Loucy (cell line): ENCODE results near the gene FAM221B.

Source experiments
- H2AFZ ChIP-seq: fragments of 200-600 bp; sonication (generic); 2 replicates; pipeline ENCODE4 v1.6.0; 2016; ENCODE audit warnings: antibody characterized with exemption, mild to moderate bottlenecking, low read length, moderate library complexity
- H3F3A ChIP-seq: fragments of 200-600 bp; 2 replicates; pipeline ENCODE4 v1.6.0; 2016; ENCODE audit warnings: antibody characterized with exemption, low read depth, mild to moderate bottlenecking
- H3K27me3 ChIP-seq: fragments of 200-600 bp; sonication (generic); 2 replicates; pipeline ENCODE4 v1.6.1; 2014; ENCODE audit warnings: low read length, mild to moderate bottlenecking; ENCODE audit not compliant: insufficient read depth, poor library complexity, severe bottlenecking
- H3K36me3 ChIP-seq: fragments of 200-600 bp; sonication (generic); 2 replicates; pipeline ENCODE4 v1.6.1; 2016; ENCODE audit warnings: low read length; ENCODE audit not compliant: insufficient read depth
- H3K4me1 ChIP-seq: fragments of 200-600 bp; sonication (generic); 2 replicates; pipeline ENCODE4 v1.5.1; 2014; ENCODE audit warnings: low read length, mild to moderate bottlenecking; ENCODE audit not compliant: insufficient read depth, poor library complexity, severe bottlenecking
- H3K4me2 ChIP-seq: fragments of 200-600 bp; sonication (generic); 2 replicates; pipeline ENCODE4 v1.6.0; 2014; ENCODE audit warnings: antibody characterized with exemption, low read length, low read depth, mild to moderate bottlenecking; ENCODE audit not compliant: poor library complexity, severe bottlenecking
- H3K4me3 ChIP-seq: fragments of 200-600 bp; sonication (generic); 2 replicates; pipeline ENCODE4 v1.5.1; 2014; ENCODE audit warnings: low read length, mild to moderate bottlenecking, mixed read lengths; ENCODE audit not compliant: poor library complexity, severe bottlenecking
- H3K79me2 ChIP-seq: fragments of 200-600 bp; sonication (generic); 2 replicates; pipeline ENCODE4 v1.6.1; 2014; ENCODE audit warnings: low read length; ENCODE audit not compliant: insufficient read depth
- H3K9ac ChIP-seq: fragments of 200-600 bp; sonication (generic); 2 replicates; pipeline ENCODE4 v1.6.0; 2014; ENCODE audit warnings: mild to moderate bottlenecking, low read depth, low read length, moderate library complexity; ENCODE audit not compliant: poor library complexity, severe bottlenecking
- H3K9me2 ChIP-seq: fragments of 200-600 bp; sonication (generic); replicated peaks from 2 replicates; pipeline ENCODE4 v1.6.1; 2016; ENCODE audit warnings: low read depth, low read length, mixed read lengths
- H3K9me3 ChIP-seq: fragments of 200-600 bp; sonication (generic); 2 replicates; pipeline ENCODE4 v1.6.1; 2014; ENCODE audit warnings: mild to moderate bottlenecking, antibody characterized with exemption, low read length, low read depth; ENCODE audit not compliant: insufficient read depth
- H4K20me1 ChIP-seq: fragments of 200-600 bp; sonication (generic); 2 replicates; pipeline ENCODE4 v1.6.0; 2014; ENCODE audit warnings: antibody characterized with exemption, low read length, mild to moderate bottlenecking; ENCODE audit not compliant: insufficient read depth, poor library complexity, severe bottlenecking
- EZH2phosphoT487 ChIP-seq: fragments of 200-600 bp; IDR thresholded peaks from 2 replicates; pipeline ENCODE4 v1.6.1; 2018; ENCODE audit warnings: antibody characterized with exemption, mild to moderate bottlenecking, moderate library complexity, borderline replicate concordance
- TF ChIP-seq, protein P1 (sequence below): fragments of 200-600 bp; sonication (generic); conservative IDR thresholded peaks from 2 replicates; pipeline ENCODE4 v1.5.1; 2014; ENCODE audit warnings: mild to moderate bottlenecking, antibody characterized with exemption, low read length

The FAM221B gene

DNA sequence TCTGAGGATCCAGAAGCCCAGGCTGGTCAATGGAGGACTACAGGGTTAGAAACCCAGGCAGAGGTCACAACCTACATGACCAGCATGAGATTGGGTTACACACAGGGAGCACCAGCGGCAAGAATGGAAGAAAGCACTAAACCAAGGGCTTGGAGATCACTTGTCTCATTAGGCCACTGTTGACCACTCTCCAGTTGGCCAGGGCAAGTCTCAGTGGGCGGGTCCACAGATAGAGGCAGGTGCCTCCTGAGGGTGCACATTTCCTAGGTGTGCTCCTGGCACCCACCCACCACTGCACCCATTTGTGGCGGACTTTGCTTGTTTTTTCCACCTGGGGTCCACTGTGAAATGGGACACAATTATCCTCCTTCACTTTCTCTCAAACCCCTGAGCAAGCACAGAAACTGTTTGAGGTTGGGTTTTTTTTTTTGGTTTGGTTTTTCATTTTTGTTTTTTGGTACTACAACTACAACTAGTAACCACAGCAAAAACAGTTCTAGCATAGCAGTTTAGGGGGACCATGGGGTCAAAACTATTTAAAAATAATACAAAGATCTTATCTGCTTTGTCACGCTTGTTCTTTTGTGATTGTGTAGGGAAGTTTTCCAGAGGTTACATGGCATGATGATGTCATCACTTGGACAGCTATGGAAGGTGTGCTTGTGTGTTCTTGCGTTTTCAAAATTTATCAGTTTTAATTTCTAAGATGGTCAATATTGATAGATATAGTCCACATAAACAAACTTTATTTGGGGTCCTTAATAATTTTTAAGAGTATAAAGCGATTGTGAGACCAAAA, 31.0 kb downstream of the FAM221B start:
- no peak overlapping the region for H3K4me3 ChIP-seq
- H3K9ac ChIP-seq = no peak overlapping the region
- H3K79me2 ChIP-seq = no peaks in the 10 kb centered on the region
- H3K9me3 ChIP-seq = no peaks in the 10 kb centered on the region
- H3K4me1 ChIP-seq = peaks cover 16% of the 10 kb centered on the region
- no peak overlapping the region for H2AFZ ChIP-seq
- no peaks in the 10 kb centered on the region for H3K9me2 ChIP-seq
- H3K27me3 ChIP-seq = no peaks in the 10 kb centered on the region
- H3K4me2 ChIP-seq = no peak overlapping the region
- H3F3A ChIP-seq = no peaks in the 10 kb centered on the region
- H4K20me1 ChIP-seq = no peaks in the 10 kb centered on the region
- TF ChIP-seq EZH2phosphoT487 = no peak
- TF ChIP-seq, protein P1, sequence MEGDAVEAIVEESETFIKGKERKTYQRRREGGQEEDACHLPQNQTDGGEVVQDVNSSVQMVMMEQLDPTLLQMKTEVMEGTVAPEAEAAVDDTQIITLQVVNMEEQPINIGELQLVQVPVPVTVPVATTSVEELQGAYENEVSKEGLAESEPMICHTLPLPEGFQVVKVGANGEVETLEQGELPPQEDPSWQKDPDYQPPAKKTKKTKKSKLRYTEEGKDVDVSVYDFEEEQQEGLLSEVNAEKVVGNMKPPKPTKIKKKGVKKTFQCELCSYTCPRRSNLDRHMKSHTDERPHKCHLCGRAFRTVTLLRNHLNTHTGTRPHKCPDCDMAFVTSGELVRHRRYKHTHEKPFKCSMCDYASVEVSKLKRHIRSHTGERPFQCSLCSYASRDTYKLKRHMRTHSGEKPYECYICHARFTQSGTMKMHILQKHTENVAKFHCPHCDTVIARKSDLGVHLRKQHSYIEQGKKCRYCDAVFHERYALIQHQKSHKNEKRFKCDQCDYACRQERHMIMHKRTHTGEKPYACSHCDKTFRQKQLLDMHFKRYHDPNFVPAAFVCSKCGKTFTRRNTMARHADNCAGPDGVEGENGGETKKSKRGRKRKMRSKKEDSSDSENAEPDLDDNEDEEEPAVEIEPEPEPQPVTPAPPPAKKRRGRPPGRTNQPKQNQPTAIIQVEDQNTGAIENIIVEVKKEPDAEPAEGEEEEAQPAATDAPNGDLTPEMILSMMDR = no peak
- peaks cover 12% of the 10 kb centered on the region; the same call in 1 of the 2 replicates for H3K36me3 ChIP-seq

DNA sequence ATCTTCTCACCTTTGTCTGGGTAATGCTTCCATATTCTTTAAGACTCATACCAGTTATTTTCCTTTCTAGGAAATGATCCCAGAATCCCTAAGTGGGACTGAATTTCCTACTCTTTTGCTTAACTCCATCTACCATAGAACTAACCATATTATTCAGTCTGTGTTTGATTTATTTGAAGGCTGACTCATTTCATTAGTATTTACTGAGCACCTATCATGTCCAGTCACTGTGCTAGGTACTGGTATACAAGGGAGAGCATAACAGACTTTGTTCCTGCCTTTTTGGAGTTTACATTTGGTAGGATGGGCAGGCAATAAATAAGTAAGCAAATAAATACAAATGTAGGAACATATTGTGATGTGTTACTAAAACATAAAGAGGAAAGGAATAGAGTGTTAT, 32.8 kb downstream of the FAM221B start:
- Histone ChIP-seq H3K9me2 (no peaks in the 10 kb centered on the region), H3K9me3 (no peaks in the 10 kb centered on the region), H4K20me1 (no peaks in the 10 kb centered on the region), H3K79me2 (no peaks in the 10 kb centered on the region), H3K4me2 (no peak overlapping the region), H3F3A (no peaks in the 10 kb centered on the region), H3K9ac (no peak overlapping the region), H2AFZ (no peak overlapping the region), H3K27me3 (no peaks in the 10 kb centered on the region), H3K4me1 (peaks cover 16% of the 10 kb centered on the region), H3K36me3 (peaks cover 6% of the 10 kb centered on the region; the same call in 1 of the 2 replicates), H3K4me3 (no peak overlapping the region)
- TF ChIP-seq, protein P1 = no peak
- TF ChIP-seq EZH2phosphoT487 = no peak

DNA sequence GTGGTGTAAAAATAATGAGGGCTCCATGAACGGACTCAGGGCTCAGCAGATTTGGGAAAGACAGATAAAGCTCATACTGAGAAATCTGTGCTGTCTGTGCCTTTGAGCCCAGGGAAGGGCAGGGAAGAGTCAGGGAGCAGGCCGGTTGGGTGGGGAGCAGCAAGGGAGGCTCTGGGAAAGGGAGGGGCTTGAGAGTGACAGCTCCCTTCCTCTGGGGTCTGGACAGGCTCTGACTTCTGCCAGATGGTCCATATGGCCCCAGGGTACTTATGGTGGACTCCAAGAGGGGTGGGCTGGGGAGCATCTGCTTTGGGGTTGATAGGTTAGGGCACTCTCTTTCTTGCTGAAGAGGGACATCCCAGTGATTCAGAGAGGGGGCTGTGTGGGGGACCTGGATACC, 35.1 kb downstream of the FAM221B start:
- Histone ChIP-seq H3K27me3 (no peaks in the 10 kb centered on the region), H3K4me1 (peaks cover 11% of the 10 kb centered on the region), H2AFZ (no peak overlapping the region), H3K4me3 (no peak overlapping the region), H3K9me2 (no peaks in the 10 kb centered on the region), H3K36me3 (peaks cover 9% of the 10 kb centered on the region; the same call in 1 of the 2 replicates), H4K20me1 (no peaks in the 10 kb centered on the region), H3K9ac (no peak overlapping the region), H3K4me2 (no peak overlapping the region), H3F3A (no peaks in the 10 kb centered on the region), H3K79me2 (no peaks in the 10 kb centered on the region), H3K9me3 (no peaks in the 10 kb centered on the region)
- TF ChIP-seq, protein P1 = no peak
- no peak for TF ChIP-seq EZH2phosphoT487
